Ovary (tissue), 3 donors: Measurements from ENCODE around the gene KLHL30.

Source experiments
- EP300 ChIP-seq: sonication (generic); formaldehyde crosslinking; IDR thresholded peaks from one replicate; pipeline ENCODE4 v1.6.1; 2017; ENCODE audit warnings: antibody characterized with exemption
- POLR2A ChIP-seq: fragments of 450-650 bp; IDR thresholded peaks from one replicate; pipeline ENCODE4 v1.6.1; 2017; ENCODE audit warnings: antibody characterized with exemption, mild to moderate bottlenecking, moderate library complexity
- TF ChIP-seq, protein P1 (sequence below), 3 donors: fragments of 450-650 bp in 2 of 3; fragments of 200-600 bp in 1 of 3; IDR thresholded peaks; one replicate each; pipeline versions ENCODE4 v1.5.1 to v1.8.0; 2016 to 2022; ENCODE audit warnings: antibody characterized with exemption in 3 of 3, mild to moderate bottlenecking in 1 of 3
- donor health status: DM: no; HTN: no; CAD: no.

DNA sequence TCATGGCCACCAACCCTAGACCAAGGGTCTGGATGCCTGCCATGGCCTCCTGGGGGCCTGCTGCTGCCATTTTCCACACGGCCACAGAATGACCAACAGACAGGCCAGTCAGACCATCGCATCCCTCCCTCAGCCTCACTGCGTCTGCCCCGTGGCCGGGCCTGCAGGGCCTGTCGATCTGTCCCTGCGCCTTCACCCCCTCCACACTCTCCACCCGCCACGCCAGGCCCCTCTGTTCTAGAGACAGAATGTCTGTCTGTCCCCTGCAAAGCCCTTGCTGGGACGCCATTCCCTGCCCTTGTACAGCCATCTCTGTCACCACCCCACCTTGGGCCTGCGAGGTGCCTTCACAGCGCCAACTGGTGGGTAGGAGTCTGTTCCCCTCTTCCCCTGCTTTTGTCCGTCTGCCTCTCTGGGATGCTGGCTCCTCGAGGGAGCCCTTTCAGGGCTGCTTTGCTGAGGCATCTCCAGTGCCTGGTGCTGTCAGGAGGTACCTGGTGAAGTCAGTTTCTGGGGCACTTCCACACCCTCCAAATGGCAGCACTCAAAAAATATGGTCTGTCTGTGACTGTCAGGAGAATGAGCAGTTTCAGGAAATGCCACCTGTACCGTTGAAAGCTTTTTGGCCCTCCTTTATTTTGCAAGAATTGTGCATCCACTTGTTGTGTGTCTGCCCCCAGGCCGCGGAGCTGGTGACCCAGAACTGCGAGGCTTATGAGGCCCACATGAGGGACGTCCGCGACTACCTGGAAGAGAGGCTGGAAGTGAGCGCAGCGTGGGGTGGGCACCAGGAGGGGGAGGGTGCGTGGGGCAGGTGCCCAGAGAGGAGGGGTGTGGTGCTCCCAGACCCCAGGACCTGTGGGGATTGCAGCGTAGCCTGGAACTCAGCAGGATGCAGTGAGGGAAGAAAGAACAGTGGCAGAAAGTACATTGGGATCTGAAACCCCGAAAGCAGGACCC, 45.0 kb upstream of the KLHL30 start:
- TF ChIP-seq, protein P1, sequence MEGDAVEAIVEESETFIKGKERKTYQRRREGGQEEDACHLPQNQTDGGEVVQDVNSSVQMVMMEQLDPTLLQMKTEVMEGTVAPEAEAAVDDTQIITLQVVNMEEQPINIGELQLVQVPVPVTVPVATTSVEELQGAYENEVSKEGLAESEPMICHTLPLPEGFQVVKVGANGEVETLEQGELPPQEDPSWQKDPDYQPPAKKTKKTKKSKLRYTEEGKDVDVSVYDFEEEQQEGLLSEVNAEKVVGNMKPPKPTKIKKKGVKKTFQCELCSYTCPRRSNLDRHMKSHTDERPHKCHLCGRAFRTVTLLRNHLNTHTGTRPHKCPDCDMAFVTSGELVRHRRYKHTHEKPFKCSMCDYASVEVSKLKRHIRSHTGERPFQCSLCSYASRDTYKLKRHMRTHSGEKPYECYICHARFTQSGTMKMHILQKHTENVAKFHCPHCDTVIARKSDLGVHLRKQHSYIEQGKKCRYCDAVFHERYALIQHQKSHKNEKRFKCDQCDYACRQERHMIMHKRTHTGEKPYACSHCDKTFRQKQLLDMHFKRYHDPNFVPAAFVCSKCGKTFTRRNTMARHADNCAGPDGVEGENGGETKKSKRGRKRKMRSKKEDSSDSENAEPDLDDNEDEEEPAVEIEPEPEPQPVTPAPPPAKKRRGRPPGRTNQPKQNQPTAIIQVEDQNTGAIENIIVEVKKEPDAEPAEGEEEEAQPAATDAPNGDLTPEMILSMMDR (IDR thresholded peaks at IDR 0.05): no peak
- TF ChIP-seq POLR2A: no peak
- TF ChIP-seq EP300: no peak
